HG02938 (cell line): ENCODE measurements around the gene DISC1.

Experiments
- ATAC-seq: cut with Tn5 transposase; IDR thresholded peaks from one replicate; pipeline ENCODE4 v1.9.1; 2021; ENCODE audit warnings: mild to moderate bottlenecking, moderate library complexity; ENCODE audit not compliant: unreplicated experiment

The DISC1 gene

DNA sequence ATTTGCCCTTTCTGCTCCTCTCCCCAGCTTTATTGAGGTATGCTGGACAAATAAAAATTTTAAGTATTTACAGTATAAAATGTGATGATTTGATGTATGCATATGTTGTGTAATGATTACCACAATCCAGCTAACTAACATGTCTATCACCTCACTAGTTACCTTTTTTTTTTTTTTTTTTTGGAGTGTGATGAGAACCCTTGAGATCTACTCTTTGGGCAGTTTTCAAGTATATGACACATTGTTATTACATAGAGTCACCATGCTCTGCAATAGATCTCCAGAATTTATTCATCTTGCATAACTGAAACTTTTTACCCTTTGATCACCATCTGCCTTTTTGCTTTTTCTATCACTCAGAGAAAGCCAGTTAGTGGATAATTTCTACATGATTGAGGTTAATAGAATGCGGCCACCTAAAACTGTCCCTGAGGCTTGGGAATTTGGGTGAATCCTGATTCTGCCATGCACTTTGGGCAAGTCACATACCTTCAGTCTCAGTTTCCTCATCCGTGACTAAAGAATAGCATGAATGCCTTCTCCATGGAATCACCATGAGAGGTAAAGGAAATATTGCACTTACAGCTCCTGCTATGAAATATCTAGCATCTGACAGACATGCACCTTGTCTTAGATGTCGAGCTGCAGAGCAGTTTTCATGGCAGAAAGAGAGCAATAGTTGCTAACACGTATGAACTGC lies 295.2 kb downstream of the DISC1 start:
- no peak for ATAC-seq

- no peak for ATAC-seq
Measured at GRCh38 chr1:231923491-231924041, 297.0 kb downstream of the DISC1 start.

- ATAC-seq: no peak
Measured at GRCh38 chr1:231924180-231924579, 297.6 kb downstream of the DISC1 start.

- ATAC-seq: no peak
Measured at GRCh38 chr1:231925864-231926263, 299.3 kb downstream of the DISC1 start.

DNA sequence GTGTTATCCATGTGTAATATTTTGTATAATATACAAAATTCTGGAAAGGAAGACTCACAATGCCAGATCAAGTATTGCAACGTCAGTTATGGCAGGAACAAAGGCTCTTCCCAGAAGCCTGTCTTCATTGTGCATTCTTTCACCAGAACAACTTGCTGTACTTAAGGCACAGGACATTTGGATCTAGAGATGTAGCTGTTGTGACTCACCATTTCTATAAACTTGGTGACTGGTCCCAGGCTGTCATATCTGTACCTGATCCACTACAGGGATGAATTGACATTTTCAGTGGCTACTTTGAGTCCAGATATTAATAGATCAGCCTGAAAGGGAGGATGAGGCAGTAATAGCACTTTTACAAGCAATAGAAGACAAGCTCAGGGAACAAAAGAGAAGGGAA lies 299.8 kb downstream of the DISC1 start:
- ATAC-seq: no peak

DNA sequence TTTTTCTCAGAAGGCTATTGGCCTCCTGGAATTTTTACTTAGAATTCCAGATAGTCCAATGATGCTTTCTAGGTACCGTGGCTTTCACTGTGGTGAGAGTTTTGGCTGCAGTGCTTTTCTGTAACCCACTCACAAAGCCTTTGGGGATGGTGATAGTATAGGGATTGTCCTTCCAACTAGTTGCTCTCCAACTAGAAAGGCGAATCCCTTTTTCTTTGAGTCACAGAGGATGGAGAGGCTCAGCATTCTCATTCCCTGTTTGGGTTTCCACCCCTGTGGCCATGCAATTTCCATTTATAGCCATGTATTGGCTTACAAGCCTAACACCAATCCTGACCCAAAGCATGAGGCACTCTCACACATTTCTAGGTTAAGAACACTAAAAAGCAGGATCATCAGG lies 300.3 kb downstream of the DISC1 start:
- ATAC-seq: no peak

- no peak for ATAC-seq
Measured at GRCh38 chr1:231927431-231927830, 300.8 kb downstream of the DISC1 start.

- ATAC-seq: no peak
Measured at GRCh38 chr1:231929311-231929710, 302.7 kb downstream of the DISC1 start.

GRCh38 chr1:231930257-231930947 lies 303.8 kb downstream of the DISC1 start:
- no peak for ATAC-seq

- ATAC-seq: no peak
Measured at GRCh38 chr1:231931146-231931545, 304.6 kb downstream of the DISC1 start.

GRCh38 chr1:231931846-231932454 lies 305.4 kb downstream of the DISC1 start:
- ATAC-seq: no peak

- ATAC-seq: no peak
Measured at GRCh38 chr1:231933711-231934626, 307.4 kb downstream of the DISC1 start.

- no peak for ATAC-seq
Measured at GRCh38 chr1:231934797-231935196, 308.2 kb downstream of the DISC1 start.

- no peak for ATAC-seq
Measured at GRCh38 chr1:231935856-231936255, 309.3 kb downstream of the DISC1 start.

DNA sequence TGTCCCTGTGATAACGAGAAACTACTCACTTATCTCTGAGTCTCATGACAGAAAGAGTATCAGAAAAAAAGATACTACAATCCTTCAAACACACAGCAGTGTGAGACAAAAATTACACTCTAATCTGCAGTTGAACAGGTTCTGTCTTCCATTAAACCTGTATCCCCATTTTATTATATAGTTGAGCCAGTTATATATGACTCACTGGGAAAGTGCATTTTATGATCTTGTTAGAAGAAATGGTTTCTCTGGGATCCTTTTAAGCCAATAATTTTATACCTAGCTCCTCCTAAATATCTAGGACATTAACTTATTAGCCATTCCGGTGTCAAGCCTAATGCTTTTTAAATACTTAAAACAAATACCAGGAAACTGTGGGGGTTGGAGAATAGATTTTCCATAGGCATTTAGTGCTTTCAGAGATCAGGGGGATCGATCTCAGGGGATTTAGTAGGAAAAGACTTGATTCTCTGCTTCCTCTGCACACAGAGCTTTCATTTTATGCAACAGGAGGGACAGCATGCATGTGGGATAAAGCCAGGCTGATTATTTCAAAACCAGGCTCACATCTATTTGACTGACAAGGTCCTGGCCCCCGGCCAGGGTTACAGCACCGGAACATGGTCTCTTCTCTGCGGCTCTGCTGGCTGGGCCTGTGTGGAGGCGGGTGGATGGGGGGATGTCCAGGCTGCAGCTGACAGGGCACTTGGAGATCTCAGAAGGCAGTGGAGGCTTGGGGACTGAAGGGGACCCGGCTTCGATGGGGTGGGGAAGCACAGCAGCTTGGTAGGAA lies 310.6 kb downstream of the DISC1 start:
- no peak for ATAC-seq

DNA sequence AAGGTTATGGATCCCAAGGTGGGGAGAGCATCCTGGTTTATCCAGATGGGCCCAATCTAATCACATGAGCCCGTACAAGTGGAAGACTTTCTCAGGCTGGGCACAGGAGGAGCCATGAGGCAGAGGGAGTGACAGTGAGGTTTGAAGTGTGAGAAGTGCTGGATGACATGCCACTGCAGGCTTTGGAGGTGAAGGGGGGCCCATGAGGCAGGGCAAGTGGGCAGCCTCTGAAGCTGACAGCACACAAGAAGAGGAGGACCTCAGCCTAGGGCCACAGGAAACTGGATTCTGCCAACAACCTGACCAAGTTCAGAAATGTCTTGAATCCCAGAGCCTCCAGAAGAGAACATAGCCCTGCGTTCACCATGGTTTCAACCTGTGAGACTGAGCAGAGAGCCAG lies 311.6 kb downstream of the DISC1 start:
- no peak for ATAC-seq

DNA sequence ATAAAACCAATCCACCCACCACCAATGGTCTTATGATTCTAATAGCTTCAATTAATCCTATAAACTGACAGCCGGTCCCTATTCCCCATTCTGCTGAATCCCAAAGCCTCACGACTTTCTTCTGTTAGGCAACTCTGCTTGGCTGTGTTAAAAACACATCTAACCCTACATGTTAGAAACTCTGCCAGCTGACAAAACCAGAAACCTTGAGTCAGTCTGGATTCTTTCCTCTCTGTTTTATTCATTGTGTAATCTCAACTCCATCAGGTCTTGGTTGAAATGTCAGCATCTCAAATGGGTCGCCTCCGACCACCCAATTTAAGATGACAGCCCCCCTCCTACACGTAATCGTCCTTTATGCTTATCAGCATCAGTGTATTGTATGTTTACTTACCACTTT lies 312.1 kb downstream of the DISC1 start:
- no peak for ATAC-seq

GRCh38 chr1:231939118-231939517 lies 312.5 kb downstream of the DISC1 start:
- no peak for ATAC-seq

DNA sequence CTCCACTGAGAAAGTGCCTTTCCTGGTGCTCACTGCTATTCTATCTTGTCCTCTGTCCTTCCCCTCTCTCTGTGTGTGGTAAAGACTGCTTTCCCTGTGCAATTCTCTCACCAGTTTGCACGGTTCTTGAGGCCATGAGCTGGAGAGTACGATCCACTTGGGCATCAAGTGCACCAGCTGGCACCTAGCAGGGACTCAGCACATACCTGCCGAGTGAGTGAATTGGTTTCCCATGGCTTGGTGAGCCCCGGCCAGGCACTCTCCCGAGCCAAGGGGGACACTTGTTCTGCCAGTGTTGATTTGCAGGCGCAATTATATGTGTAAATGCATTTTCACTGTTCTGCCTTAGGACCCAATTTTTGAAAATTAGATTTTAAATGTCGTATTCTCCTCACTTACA lies 313.5 kb downstream of the DISC1 start:
- ATAC-seq: no peak

DNA sequence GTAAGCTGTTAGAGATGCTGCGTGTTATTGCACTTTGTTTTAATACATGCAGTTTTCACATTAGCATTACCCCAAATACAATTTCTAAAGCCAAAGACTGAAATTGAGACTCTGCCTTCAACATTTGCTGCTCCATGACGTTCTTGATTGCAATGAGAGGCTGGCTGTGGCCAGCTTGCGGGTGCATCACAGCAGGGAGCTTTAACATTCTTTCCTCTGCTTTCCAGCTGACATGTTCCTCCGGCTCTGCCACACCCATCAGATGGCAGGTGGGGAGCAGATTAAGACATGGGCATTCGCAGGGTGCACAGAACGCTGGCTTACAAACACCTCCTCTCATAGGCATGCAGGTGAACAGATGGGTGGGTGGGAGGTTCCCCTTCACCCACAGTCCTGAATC lies 314.1 kb downstream of the DISC1 start:
- no peak for ATAC-seq
